ENCODE data around the gene HDAC4. TPM values are rescaled to one million over a fixed set of nuclear protein-coding genes. Genes with fewer than 3 reads are reported as not detected.

The HDAC4 gene
- polyA plus RNA-seq, 3 donors: 4.4 to 10.9 (median 5.6) TPM

GRCh38 chr2:239432174-239432573 is 31.4 kb upstream of the HDAC4 start:
- 87 to 98% (median 96%) methylated on average over 1 of the region's 1 CpG for WGBS, 3 donors
- no peak overlapping the region for H3K27ac ChIP-seq (ENCODE audit: low read depth, low read length)

GRCh38 chr2:239431536-239431935 is 30.7 kb upstream of the HDAC4 start:
- 68 to 83% (median 83%) methylated on average over 5 of the region's 5 CpGs for WGBS, 3 donors

DNA sequence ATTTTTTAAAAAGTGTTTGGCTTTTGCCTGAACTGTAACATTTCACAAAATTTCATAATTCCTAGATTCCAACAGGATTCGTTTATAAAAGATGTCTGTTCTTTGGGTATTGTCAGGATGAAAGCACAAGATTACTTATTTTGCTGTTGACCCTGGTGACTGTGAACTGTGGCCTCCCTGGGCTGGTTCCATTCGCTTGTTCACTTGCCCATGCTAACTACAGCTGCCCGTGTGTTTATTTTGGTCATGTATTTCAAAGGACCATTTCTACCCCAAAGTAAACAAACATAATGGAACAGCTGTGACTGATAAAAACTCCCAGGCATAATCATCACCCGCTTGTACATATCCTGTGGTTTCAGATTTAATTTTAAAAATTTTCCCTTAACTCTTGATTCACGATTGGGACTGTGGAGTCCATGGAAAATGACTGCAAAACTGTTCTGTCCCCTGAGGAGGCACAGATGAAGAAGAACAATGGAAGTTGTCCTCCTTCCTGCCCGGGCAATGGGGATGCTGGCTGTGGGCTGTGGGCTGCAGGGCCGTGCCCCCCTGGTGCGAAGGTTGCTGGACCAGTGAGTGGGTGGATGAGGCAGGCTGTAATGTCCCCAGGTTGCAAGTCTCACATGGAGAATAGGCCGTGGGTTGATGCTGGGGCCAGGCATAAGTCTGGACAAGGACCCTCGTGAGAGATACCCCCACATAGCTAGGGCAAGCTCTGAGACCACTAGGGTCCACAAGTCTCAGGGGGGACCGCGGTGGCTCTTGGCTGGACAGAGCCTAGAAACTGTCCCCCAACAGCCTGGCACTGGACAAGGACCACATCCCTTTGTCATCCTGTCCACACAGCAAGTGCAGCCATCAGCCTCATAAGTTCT is 28.9 kb upstream of the HDAC4 start:
- 59 to 76% (median 76%) methylated on average over 12 of the region's 12 CpGs for WGBS, 3 donors
- H3K27ac ChIP-seq (ENCODE audit: low read depth, low read length): no peak overlapping the region

More at GRCh38 chr2:239431536-239431935, 30.7 kb upstream of the HDAC4 start:
- no peak overlapping the region for H3K27ac ChIP-seq (ENCODE audit: low read depth, low read length)

DNA sequence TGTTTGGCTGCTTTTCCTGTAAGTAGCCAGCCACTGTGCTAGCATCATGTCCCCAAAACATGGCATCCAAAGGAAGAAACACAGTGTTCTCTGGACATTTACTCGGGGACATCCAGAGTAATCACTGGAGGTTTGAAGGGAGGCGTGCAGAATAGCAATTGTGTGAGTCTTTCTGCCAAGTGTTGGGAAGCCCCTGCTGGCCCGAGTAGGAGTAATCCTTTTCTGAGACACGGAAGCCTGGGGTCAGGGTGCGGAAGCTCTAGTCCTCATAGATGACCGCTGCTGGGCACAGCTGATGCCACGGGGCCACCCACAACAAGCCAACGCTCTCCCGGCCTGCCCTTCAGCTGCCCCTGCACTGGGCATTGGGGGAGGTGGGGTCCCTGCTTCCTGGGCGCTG is 24.8 kb upstream of the HDAC4 start:
- 77 to 85% (median 82%) methylated on average over 10 of the region's 10 CpGs for WGBS, 3 donors
- no peak overlapping the region for H3K27ac ChIP-seq (ENCODE audit: low read depth, low read length)

DNA sequence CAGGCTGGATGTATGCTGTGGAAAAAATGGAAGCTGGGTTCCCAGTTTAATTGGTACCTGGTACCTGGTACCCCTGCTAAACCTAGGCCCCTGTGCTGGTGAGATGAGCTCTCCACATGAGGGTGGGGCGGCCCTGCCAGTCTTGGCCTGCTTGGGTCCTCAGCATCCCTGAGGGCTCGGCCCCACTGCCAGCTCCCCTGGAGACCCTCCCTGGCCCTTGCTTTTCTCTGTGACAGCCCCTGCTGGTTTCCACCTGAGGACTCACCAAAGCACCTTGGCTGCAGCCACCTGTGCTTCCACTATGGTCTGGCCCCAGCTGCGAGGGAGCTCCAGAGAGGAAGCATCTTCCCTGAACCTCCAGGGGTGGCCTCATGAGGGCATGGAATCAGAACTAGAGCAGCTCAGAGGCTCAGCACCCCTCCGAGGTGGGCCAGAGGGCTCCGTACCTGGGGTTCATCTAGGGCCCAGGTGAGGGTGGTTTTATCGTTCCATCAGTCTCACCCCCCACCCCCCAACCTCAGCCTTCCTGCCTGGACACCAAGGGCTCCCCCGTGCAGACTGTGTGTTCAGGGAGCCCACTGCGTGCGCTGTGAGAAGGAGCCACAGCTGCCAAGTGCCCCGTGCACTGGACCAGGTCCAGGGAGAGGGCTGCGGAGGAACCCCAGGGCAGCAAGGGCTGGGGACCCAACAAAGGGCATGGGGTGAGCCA is 23.7 kb upstream of the HDAC4 start:
- WGBS, 3 donors: 81 to 89% (median 88%) methylated on average over 11 of the region's 11 CpGs
- H3K27ac ChIP-seq (ENCODE audit: low read depth, low read length): no peak overlapping the region

GRCh38 chr2:239423551-239423950 is 22.7 kb upstream of the HDAC4 start:
- WGBS, 3 donors: 85 to 92% (median 92%) methylated on average over 4 of the region's 4 CpGs
- no peak overlapping the region for H3K27ac ChIP-seq (ENCODE audit: low read depth, low read length)

GRCh38 chr2:239421851-239422250 is 21.0 kb upstream of the HDAC4 start:
- WGBS, 3 donors: 80 to 84% (median 83%) methylated on average over 4 of the region's 4 CpGs
- no peak overlapping the region for H3K27ac ChIP-seq (ENCODE audit: low read depth, low read length)

- 78 to 87% (median 85%) methylated on average over 12 of the region's 12 CpGs for WGBS, 3 donors
These were observed 19.3 kb upstream of the HDAC4 start for GRCh38 chr2:239420082-239420481.

DNA sequence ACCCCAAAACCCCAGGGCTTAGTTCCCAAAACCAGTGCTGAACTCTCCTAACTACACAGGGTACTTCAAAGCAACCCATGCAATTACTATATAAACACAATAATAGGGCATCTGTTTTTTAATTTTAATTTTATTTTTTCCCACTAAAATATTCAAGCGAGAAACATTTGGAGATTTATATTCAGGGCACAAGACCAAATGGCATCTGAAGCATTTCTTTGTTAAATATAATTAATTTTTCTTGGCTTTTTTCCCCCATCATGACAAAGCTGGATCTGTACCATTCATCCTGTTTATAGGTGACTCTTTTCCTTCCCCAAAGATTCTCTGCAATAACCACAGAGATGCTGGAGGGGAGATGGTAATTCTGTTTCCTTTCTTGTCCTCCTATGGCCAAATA is 18.1 kb upstream of the HDAC4 start:
- WGBS, 3 donors: 84 to 89% (median 88%) methylated on average over 1 of the region's 1 CpG
- H3K27ac ChIP-seq (ENCODE audit: low read depth, low read length): no peak overlapping the region

More at GRCh38 chr2:239420082-239420481, 19.3 kb upstream of the HDAC4 start:
- H3K27ac ChIP-seq (ENCODE audit: low read depth, low read length): no peak overlapping the region

DNA sequence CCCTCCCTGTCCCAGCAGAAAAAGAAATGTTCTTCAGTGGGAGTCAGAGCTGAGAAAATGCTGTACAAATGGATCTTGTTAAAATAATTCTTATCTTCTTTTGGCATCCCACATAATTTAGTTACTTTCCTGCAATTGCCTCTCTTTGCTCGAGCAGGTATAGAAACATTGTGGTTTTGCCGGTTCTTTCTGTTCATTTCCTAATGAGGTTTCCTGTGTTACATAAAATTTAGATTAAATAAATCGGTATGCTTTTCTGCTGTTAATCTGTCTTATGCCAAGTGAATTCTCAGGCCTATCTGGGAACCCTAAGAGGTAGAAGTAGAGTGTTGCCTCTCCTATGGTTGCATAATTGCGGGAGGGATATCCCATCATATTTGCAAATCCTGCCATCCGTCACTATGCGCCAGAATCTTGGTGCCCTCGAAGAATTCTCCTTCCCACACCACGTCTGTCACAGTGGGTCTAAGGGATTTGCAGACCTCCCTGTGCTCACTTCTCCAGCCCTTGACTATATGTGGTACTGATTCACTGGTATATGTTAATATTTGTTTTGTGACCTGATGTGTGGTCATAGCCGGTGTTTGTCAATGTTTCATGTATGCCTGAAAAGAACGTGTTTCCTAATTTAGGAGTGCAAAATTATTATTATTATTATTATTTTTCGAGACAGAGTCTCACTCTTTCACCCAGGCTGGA is 12.2 kb upstream of the HDAC4 start:
- H3K27ac ChIP-seq (ENCODE audit: low read depth, low read length): no peak overlapping the region
- WGBS, 3 donors: 60 to 80% (median 68%) methylated on average over 11 of the region's 11 CpGs

GRCh38 chr2:239411549-239412319 is 10.9 kb upstream of the HDAC4 start:
- H3K27ac ChIP-seq (ENCODE audit: low read depth, low read length): no peak overlapping the region
- 58 to 84% (median 76%) methylated on average over 8 of the region's 8 CpGs for WGBS, 3 donors

- 85 to 93% (median 91%) methylated on average over 5 of the region's 5 CpGs for WGBS, 3 donors
- no peak overlapping the region for H3K27ac ChIP-seq (ENCODE audit: low read depth, low read length)
These were observed 10.3 kb upstream of the HDAC4 start for GRCh38 chr2:239411117-239411516.

- H3K27ac ChIP-seq (ENCODE audit: low read depth, low read length): no peak overlapping the region
- WGBS, 3 donors: 77 to 88% (median 84%) methylated on average over 6 of the region's 6 CpGs
These were observed 9.2 kb upstream of the HDAC4 start for GRCh38 chr2:239409976-239410375.

DNA sequence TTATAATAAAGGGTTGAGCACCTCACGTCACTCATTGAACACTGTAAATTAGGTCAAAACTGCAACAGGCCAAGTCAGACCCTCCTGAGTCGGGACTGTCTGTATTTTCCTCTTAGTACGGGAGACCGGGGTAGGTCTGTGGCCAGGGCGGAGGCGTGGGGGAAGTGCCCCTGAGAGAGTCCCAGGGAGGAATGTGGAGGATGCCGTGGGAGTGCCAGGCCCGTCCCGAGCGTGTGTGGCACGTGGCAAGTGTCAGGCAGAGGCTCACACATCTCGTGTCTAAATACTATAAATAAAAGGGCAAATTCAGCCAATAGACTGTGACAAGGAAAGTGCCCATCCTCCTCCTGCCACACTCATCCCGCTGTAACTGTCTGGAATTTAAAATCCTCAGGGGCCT is 6.3 kb upstream of the HDAC4 start:
- 69 to 88% (median 79%) methylated on average over 13 of the region's 13 CpGs for WGBS, 3 donors
- no peak overlapping the region for H3K27ac ChIP-seq (ENCODE audit: low read depth, low read length)

DNA sequence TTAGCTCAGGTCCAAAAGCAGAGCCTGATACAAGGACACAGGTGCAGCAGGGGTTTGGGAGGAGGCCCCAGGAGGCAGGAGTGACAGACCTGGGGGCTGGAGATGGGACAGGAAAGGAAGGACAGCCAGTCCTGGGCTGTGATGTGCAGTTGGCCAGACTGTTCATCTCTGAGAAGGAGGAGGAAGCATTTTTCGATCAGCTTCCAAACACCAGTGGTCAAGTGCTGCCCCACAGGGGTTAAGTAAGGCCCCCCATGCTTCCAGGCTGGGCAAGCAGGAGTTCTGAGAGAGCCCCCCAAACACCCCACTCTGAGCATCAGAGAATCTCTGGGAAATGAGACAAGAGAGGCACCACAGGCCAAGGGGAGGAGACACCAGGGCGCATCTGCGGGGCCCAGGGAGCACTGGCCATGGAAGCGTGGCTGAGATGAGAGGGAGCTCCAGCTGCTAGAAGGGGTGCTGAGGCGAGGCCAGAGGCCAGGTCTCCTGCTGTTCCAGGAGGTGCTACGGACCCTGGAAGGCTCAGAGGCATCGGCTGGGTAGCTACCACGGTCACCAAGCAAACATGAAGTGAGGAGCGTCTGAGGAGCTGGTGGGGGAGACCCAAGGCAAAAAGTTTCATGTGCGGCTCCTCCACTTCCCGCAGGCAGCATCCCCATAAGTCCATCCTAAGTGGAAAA is 5.6 kb upstream of the HDAC4 start:
- WGBS, 3 donors: 90 to 96% (median 95%) methylated on average over 11 of the region's 11 CpGs

DNA sequence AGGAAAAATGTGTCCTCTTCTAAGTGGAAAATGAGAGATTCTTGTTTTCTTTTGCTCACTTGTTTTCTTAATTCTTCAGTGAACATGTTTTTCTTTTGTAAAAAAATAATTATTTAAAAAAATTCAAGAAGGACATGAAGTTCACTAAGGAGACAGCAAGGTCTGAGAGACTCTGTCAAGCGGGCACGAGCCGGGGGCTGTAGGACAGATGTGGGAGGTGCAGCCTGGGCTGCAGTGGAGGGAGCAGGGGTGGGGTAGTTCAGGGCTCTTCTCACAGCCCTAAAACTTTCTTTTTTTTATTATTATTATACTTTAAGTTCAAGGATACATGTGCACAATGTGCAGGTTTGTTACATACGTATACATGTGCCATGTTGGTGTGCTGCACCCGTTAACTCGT is 4.3 kb upstream of the HDAC4 start:
- WGBS, 3 donors: 88 to 94% (median 89%) methylated on average over 6 of the region's 6 CpGs

More for the DNA sequence above, 5.6 kb upstream of the HDAC4 start:
- no peak overlapping the region for H3K27ac ChIP-seq (ENCODE audit: low read depth, low read length)

DNA sequence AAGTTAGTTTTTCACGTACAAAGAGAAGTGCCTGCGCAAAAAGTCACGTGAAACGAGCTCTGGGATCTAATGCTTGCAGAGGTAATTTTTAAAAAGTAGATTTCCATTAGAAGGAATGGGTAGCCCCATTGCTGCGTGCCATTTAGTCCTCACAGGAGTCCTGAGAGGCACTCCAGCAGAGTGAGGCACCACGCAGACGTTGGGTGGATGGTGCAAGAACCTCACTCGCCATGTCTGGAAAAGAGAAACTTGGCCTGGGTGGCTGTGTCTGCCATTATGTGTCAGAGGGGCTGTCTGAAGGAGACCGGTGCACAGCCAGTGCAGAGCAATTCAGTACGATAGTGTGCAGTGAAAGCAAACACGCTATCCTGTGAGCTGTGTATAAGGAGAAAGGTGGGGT is 1.8 kb upstream of the HDAC4 start:
- H3K27ac ChIP-seq (ENCODE audit: low read depth, low read length): no peak overlapping the region
- WGBS, 3 donors: 89 to 97% (median 95%) methylated on average over 11 of the region's 11 CpGs

More for the DNA sequence above, 4.3 kb upstream of the HDAC4 start:
- H3K27ac ChIP-seq (ENCODE audit: low read depth, low read length): no peak overlapping the region

DNA sequence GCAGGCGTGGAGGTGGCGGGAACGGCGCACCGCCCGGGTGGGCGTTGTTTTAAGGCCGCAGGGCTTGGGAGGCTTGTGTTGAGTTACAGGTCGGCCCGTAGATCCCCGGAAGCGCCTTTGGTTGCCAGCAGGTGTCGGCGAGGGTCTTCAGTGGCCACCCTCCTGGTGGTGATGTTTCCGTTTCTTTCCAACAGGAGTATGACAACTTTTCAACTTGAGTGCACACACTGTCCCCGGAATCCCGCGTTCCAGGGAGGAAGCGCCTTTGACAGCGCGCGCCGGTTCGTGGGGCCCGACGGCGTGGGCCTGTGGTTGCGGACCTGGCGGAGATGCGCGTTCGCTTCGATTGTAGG is 1.0 kb upstream of the HDAC4 start:
- 0 to 1% (median 1%) methylated on average over 33 of the region's 33 CpGs for WGBS, 3 donors
- peak overlapping the region; percentile 100 for H3K27ac ChIP-seq (ENCODE audit: low read depth, low read length)
